SJSA1 (cell line): ENCODE results near the gene CAMK2B. TPM values are rescaled to one million over a fixed set of nuclear protein-coding genes. Genes with fewer than 3 reads are reported as not detected.

Experiments used
- DNase-seq, 2 experiments: peaks; one replicate each; pipeline ENCODE4 v3.0.0-alpha.2; 2015 to 2020; ENCODE audit warnings: low spot score in 2 of 2, low read depth in 1 of 2
- H3K27ac ChIP-seq: fragments of 250-450 bp; sonication (Bioruptor Pico); 2 replicates; pipeline ENCODE4 v1.5.1; 2020; ENCODE audit warnings: mild to moderate bottlenecking, moderate library complexity
- H3K27me3 ChIP-seq: fragments of 250-450 bp; sonication (Bioruptor Pico); replicated peaks from 2 replicates; pipeline ENCODE4 v1.5.1; 2020; ENCODE audit warnings: mild to moderate bottlenecking, moderate library complexity
- H3K36me3 ChIP-seq: fragments of 250-450 bp; sonication (Bioruptor Pico); 2 replicates; pipeline ENCODE4 v1.5.1; 2020; ENCODE audit warnings: mild to moderate bottlenecking
- H3K4me1 ChIP-seq: fragments of 250-450 bp; sonication (Bioruptor Pico); replicated peaks from 2 replicates; pipeline ENCODE4 v1.6.1; 2021; ENCODE audit warnings: mild to moderate bottlenecking
- H3K4me3 ChIP-seq: fragments of 250-450 bp; sonication (Bioruptor Pico); 2 replicates; pipeline ENCODE4 v1.5.1; 2020; ENCODE audit warnings: mild to moderate bottlenecking
- H3K9me3 ChIP-seq: fragments of 250-450 bp; sonication (Bioruptor Pico); replicated peaks from 2 replicates; pipeline ENCODE4 v1.5.1; 2020; ENCODE audit warnings: mild to moderate bottlenecking
- total RNA-seq: library from RNA; depleted of rRNA; stranded (reverse); fragments of >200 nt; shearing (Covaris generic); gene quantifications from 2 replicates; pipeline ENCODE4 v1.2.3, GENCODE V29; 2014

The CAMK2B gene
- total RNA-seq, 1 experiment from 2014 or later: not detected

DNA sequence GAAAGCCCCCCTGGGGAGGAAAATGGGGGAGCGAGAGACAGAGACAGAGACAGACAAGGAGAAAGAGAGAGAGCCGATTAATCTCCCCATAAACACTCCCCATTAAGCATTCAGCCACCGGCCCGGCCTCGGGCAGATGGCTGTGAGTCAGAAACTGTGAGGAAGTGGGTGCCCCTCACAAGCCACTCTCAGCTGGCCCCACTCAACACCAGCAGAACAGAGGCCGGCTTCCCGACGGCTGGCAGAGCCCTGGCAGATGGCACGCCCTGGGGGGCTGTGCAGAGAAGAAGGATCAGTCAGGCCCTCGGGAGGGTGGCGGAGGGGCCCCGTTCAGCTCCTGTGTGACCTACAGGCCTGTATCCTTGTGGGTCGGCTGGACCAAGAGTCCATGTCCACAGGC, 41.2 kb downstream of the CAMK2B start:
- H3K9me3 ChIP-seq: no peaks in the 10 kb centered on the region
- H3K27ac ChIP-seq: no peak overlapping the region
- no peaks in the 10 kb centered on the region for H3K27me3 ChIP-seq
- no peaks in the 10 kb centered on the region for H3K4me1 ChIP-seq
- H3K4me3 ChIP-seq: no peak overlapping the region
- no peaks in the 10 kb centered on the region for H3K36me3 ChIP-seq
- peak in 1 of 2 experiments; percentile 36 for DNase-seq

DNA sequence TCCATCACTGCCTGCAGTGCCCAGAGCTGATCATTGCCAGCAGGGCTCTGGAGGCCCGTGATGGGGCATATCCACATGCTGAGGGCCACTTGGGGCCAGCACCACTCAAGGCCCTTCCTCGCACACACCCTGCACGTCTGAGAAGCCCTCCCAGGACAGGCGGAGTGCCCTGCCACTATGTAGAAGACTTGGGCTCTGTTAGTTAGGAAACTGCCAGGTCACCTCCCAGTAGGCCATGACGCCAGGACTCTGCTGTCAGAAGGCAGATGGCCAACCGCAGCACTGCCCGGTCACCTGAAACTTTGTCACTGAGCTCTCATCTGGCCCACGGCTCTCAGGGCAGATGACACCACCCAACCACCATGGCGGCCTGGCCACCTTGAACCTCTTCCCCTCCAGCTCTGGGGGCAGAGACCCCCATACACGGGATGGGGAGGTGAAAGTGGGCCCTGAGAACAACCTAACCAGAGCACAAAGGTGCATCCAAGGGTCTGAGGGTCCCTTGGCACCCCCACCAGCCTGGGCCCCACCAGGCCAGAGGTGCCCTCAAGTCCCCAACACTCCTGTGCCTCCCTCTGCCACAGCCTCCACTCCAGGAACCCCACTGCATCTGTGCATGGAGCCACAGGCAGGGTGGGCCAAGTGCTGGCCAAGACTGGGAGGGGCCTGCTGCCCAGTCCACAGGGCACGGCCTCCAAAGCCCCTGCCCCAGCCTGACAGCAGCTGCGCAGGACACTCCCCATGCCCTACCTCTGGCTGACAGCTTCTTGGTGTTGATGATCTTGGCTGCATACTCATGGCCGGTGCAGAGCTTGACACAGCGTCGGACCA, 41.8 kb downstream of the CAMK2B start:
- Histone ChIP-seq H3K4me3 (no peak overlapping the region), H3K27ac (no peak overlapping the region), H3K9me3 (no peaks in the 10 kb centered on the region), H3K36me3 (no peaks in the 10 kb centered on the region), H3K4me1 (no peaks in the 10 kb centered on the region), H3K27me3 (no peaks in the 10 kb centered on the region)
- peak in 1 of 2 experiments; percentile 35 for DNase-seq

DNA sequence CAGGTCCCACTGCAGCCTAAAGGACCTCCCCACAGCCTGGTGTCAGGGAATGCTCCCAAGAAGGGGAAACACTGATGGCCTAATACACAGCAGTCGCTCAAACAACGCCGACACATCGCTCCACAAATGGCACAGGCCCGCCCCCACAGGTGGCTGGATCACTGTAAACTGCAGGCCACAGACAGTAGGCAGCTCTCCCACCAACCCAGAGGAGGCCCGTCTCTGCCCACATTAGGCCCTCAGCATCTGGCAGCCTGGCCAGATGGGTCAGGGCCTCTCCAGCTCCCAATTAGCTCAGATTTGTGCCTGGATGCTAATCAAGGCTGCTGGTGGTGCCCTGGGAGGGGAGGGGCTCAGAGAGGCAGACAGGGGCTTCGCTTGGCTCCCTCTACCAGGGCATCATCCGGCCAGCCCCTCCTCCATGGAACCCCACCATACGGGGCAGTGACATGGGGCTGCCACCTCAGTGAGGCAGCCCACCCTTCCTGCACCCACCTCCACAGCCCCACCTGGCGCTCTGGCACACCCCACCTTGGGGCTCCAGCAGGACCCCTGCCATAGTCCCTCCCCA, 42.7 kb downstream of the CAMK2B start:
- Histone ChIP-seq H3K27ac (no peak overlapping the region), H3K4me3 (no peak overlapping the region), H3K4me1 (no peaks in the 10 kb centered on the region), H3K9me3 (no peaks in the 10 kb centered on the region), H3K36me3 (no peaks in the 10 kb centered on the region), H3K27me3 (no peaks in the 10 kb centered on the region)
- peak in 1 of 2 experiments; percentile 39 for DNase-seq

DNA sequence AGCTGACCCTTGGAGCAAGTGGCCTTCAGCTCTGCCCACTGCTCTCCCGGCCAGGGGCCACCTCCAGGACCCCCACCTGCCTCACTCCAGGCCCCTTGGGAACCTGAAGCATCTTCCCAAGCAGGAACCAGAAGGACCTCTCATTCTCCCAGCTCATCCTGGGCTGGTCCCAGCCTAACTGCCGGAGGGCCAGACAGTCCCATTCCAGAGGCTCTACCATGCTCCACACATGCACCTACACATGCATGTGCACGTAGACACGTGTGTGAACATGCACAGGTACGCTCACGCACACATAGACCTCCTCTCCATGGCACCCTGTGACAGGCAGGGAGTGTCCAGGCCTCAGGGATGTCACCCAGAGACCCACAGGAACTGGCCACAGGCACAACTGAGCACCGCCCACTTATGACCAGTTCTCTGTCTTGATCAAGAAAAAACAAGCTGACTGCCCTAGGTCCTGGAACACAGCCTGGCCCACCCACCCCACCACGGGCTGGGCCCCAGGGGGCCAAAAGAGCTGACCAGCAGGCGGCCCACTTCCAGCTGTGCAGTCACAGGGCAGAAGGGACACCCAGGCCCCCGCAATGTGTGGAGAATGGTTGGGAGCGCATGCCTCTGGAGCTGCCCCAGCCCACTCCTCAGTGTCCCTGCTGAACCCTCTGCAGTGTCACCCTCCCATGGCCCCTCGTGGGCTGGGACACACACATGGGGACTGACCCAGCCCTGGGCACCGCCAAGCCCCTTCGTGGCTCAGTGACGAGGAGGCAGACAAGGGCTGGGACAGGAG, 43.4 kb downstream of the CAMK2B start:
- H3K27me3 ChIP-seq: no peaks in the 10 kb centered on the region
- H3K36me3 ChIP-seq: no peaks in the 10 kb centered on the region
- peak in 1 of 2 experiments; percentile 35 for DNase-seq
- no peak overlapping the region for H3K27ac ChIP-seq
- no peak overlapping the region for H3K4me3 ChIP-seq
- no peaks in the 10 kb centered on the region for H3K9me3 ChIP-seq
- no peaks in the 10 kb centered on the region for H3K4me1 ChIP-seq

DNA sequence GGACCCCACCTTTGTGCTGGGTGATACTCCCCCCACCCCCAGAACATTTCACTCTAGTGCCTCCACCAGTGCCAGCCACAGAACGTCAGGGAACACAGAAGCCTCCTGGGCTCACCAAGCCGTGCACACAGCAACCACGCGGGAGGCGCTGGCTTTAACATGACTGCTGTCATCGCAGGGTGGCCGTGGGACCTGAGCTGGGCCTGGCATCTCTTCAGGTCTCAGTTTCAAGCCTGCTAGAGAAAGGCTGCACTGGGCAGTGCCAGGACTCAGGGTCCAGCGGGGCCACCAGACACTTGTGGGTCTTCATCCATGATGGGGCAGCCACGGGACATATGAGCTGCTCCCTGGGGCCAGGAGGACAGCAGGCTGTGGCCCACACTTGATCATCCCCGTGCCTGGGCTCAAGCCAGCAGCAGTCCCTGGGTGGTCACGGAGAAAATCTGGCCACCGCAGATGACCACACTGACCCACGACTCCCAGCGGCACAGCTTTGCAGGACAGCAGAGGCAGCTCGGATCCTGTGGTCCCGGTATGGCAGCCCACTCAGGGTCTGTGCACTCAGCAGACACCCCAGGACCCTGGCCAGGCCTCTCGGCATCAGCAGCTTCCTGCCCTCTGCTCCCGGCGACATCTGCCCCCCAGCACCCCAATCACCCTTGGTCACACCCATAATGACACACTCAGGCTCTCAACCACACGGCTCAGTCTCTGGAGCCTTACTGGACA, 44.2 kb downstream of the CAMK2B start:
- DNase-seq: peak in 1 of 2 experiments; percentile 39
- Histone ChIP-seq H3K4me1 (no peaks in the 10 kb centered on the region), H3K9me3 (no peaks in the 10 kb centered on the region), H3K27ac (no peak overlapping the region), H3K27me3 (no peaks in the 10 kb centered on the region), H3K4me3 (no peak overlapping the region), H3K36me3 (no peaks in the 10 kb centered on the region)

DNA sequence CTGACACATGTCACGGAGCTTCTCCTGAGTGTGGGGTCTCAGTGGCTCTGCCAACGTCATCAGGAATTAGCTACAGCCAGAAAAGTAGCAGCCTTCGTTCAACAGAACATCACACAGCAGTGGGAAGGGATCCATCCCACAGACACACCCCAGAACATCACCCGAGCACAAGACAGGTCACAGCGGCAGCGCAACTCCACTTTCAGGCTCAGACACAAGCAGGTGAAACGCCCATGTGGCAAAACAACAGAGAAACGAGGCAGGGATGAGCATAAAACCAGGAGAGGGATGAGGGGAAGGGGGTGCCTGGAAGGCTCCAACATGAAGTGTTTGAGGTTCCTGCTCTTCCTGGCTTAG, 44.8 kb downstream of the CAMK2B start:
- H3K36me3 ChIP-seq: no peaks in the 10 kb centered on the region
- H3K4me1 ChIP-seq: no peaks in the 10 kb centered on the region
- H3K27me3 ChIP-seq: no peaks in the 10 kb centered on the region
- DNase-seq: peak in 1 of 2 experiments; percentile 16
- no peaks in the 10 kb centered on the region for H3K9me3 ChIP-seq
- no peak overlapping the region for H3K4me3 ChIP-seq
- no peak overlapping the region for H3K27ac ChIP-seq

DNA sequence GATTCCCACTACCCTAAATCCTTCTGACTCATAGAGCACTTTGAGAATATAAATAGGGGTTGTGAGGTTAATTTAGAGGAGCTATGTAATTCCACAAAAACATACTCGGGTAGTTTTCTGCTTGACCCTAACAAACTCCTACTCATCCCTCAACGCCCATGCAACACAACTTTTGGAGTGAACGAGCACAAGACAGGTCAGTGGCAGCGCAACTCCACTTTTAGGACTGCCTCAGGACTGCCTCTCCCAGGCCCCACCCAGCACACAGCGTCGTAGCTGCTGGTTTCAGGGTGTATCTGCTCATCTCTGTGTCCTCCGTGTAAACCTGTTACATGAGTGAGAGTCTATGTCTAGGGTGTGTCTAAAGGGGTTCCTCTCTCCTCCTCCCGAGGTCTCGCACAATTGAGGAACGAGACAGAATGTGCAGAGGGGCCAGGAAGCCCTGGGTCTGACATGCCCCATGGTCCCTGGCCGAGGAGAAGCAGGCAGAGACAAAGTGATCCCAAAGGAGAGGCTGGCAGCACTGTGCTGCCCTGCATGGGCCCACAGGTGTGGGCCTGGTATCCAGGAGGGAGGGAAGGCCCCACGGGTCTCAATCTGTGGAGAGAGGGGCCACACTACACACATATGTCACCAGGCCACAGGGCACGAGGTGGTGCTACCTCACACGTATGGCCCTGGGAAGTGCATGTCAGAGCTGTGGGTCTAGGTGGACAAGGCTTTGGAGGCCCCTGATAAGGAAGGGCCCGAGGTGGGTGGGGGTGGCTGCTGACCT, 45.5 kb downstream of the CAMK2B start:
- Histone ChIP-seq H3K27ac (no peak overlapping the region), H3K4me1 (no peaks in the 10 kb centered on the region), H3K4me3 (no peak overlapping the region), H3K36me3 (no peaks in the 10 kb centered on the region), H3K9me3 (no peaks in the 10 kb centered on the region), H3K27me3 (no peaks in the 10 kb centered on the region)
- DNase-seq: peak in 1 of 2 experiments; percentile 28

DNA sequence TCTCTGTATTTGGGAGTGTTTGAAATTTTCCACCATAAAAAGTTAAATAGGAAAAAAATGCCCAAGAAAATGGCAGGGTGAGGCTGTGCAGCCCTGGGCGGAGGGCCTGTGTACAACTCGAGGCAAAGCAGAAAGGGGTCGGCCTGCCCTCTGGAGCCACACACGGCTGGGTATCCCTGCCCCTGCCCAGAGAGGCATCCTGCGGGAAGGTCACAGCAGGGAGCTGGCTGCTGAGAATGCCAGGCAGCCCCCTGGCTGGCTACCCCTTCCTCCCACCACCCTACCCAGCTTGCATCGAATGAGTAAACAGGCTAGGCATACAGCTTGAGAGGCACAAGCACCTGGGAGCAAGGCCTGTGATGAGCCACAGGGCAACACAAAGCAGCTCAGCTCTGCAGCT, 46.1 kb downstream of the CAMK2B start:
- H3K36me3 ChIP-seq: no peaks in the 10 kb centered on the region
- no peak overlapping the region for H3K4me3 ChIP-seq
- DNase-seq: peak in 1 of 2 experiments; percentile 33
- no peak overlapping the region for H3K27ac ChIP-seq
- H3K27me3 ChIP-seq: no peaks in the 10 kb centered on the region
- H3K4me1 ChIP-seq: no peaks in the 10 kb centered on the region
- H3K9me3 ChIP-seq: no peaks in the 10 kb centered on the region

DNA sequence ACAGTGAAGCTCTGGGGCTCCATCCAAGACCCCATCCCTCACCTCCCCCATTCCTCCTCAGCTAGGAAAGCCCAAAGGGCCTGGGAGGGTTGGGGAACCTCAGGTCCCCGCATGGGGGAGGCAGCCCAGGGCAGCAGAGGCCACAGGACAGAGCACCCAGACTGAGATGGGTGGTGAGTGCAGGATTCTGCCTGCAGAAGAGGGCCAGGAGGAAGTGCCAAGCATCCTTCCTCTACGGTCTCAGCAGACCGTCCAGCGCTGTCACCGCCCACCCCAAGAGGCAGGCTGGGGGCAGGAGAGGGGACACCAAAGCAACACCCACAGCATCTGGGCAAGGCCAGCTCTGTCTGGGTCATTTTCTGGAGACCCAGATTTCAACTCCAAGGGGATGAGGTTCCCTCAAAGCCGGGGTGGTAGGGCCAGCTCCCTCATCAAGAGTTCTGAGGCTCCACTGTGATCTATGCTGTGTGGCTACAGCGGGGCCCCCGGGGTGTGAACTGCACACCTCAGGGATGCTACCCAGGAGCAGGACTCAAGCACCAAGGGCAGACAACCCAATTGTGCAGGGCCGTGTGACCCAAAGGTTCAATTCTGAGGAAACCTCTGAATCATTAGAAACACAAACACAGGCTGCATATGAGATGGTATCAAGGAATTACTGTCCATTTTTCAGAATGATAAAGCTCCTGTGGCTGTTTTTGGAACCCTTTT, 46.8 kb downstream of the CAMK2B start:
- Histone ChIP-seq H3K27me3 (no peaks in the 10 kb centered on the region), H3K27ac (no peak overlapping the region), H3K9me3 (no peaks in the 10 kb centered on the region), H3K36me3 (no peaks in the 10 kb centered on the region), H3K4me3 (no peak overlapping the region), H3K4me1 (no peaks in the 10 kb centered on the region)
- DNase-seq: peak in 1 of 2 experiments; percentile 33

DNA sequence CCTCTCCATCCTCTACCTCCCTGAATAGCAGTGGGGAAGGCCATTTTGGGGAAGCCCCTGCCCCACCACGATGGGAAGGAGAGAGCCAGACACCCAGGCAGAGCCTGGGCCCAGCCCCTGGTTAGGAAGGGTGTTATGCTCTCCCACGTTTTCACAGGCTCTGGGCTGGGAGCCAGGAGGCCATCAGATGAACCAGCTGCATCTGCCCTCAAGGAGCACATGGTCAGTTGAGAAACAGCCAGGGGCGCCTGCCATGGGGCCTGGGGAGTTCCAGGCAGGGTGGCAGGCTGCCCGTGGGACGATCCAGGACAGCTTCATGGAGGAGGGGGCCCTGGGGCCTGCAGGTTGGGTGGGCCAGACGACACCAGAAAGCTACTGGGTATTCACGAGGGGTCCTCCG, 47.5 kb downstream of the CAMK2B start:
- no peaks in the 10 kb centered on the region for H3K27me3 ChIP-seq
- no peak for DNase-seq
- H3K4me1 ChIP-seq: no peaks in the 10 kb centered on the region
- H3K36me3 ChIP-seq: no peaks in the 10 kb centered on the region
- no peaks in the 10 kb centered on the region for H3K9me3 ChIP-seq
- no peak overlapping the region for H3K4me3 ChIP-seq
- H3K27ac ChIP-seq: no peak overlapping the region

DNA sequence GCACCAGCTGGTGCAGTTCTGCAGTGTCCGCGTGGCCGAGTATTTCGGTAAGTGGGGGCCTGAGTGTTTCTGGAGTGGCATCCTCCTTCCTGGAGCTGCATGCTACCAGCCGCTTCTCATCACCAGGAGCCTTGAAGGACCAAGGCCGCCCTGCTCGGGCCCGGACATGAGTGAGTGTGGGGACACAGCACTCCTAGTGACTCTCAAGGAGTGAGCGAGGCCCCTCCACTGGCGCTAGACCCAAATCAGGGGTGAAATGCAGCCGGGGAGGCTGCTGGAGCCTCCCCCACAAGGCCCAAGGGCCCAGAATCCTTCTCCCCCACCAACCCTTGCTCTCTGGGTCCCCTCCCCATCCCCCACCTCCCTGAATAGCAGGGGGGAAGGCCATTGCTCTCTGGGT, 48.0 kb downstream of the CAMK2B start:
- no peaks in the 10 kb centered on the region for H3K9me3 ChIP-seq
- no peak for DNase-seq
- no peaks in the 10 kb centered on the region for H3K27me3 ChIP-seq
- no peak overlapping the region for H3K4me3 ChIP-seq
- no peaks in the 10 kb centered on the region for H3K36me3 ChIP-seq
- no peak overlapping the region for H3K27ac ChIP-seq
- H3K4me1 ChIP-seq: no peaks in the 10 kb centered on the region

DNA sequence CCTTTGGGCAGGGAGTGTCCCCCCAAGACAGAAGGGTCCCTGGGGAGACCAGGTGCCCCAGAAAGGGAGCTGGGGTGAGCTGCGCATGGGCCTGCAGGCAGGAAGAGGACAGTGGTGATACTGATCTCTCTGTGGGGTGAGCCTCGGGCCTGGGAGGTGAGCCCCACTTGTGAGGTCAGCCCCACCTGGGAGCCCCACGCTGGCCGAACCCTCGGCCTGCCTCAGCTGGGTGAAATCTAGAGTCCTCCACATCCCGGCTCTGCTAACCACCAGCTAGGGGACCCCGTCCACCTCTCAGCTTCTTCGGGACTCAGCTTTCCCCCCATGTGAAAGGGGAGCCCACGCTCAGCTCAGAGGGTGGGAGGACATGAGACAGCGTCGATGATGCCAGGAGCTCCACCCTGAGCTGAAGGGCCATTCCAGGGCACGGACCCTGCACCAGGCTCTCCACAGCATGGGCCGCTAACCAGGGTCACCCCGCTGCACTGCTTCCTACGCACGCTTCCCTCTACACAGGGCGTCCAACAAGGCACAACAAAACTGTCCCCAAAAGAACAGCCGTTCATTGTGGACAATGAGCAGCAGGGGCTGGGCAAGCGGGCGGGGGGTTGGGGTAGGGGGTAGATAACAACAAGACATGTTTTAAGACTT, 48.7 kb downstream of the CAMK2B start:
- DNase-seq: no peak
- Histone ChIP-seq H3K4me3 (no peak overlapping the region), H3K27ac (no peak overlapping the region), H3K4me1 (no peaks in the 10 kb centered on the region), H3K36me3 (no peaks in the 10 kb centered on the region), H3K9me3 (no peaks in the 10 kb centered on the region), H3K27me3 (no peaks in the 10 kb centered on the region)
